Retinal pigment epithelial cell (primary cell): Measurements from ENCODE around the gene RTN4IP1.

ENCODE experiments used
- DNase-seq: peaks from one replicate; pipeline ENCODE4 v3.0.0-alpha.2; 2010; ENCODE audit warnings: low read depth
- H3K4me3 ChIP-seq: 2 replicates; pipeline ENCODE4 v1.5.1; 2011; ENCODE audit warnings: mild to moderate bottlenecking, low read length, control low read depth, moderate library complexity
- CTCF ChIP-seq: conservative IDR thresholded peaks from 2 replicates; pipeline ENCODE4 v1.5.1; 2011; ENCODE audit warnings: low read depth, low read length, control low read depth, inconsistent platforms

The RTN4IP1 gene

GRCh38 chr6:106533054-106533453, 96.2 kb downstream of the RTN4IP1 start:
- no peak for DNase-seq
- H3K4me3 ChIP-seq: no peak overlapping the region
- TF ChIP-seq CTCF: no peak

GRCh38 chr6:106530502-106530901, 98.8 kb downstream of the RTN4IP1 start:
- DNase-seq: no peak
- TF ChIP-seq CTCF: no peak
- no peak overlapping the region for H3K4me3 ChIP-seq

GRCh38 chr6:106530026-106530425, 99.3 kb downstream of the RTN4IP1 start:
- TF ChIP-seq CTCF: no peak
- no peak for DNase-seq
- no peak overlapping the region for H3K4me3 ChIP-seq

- no peak for TF ChIP-seq CTCF
- no peak for DNase-seq
- H3K4me3 ChIP-seq: no peak overlapping the region
Observed at GRCh38 chr6:106529438-106529837, 99.9 kb downstream of the RTN4IP1 start.

- DNase-seq: no peak
- no peak for TF ChIP-seq CTCF
- H3K4me3 ChIP-seq: no peak overlapping the region
Observed at GRCh38 chr6:106528521-106528920, 100.8 kb downstream of the RTN4IP1 start.

- TF ChIP-seq CTCF: no peak
- no peak overlapping the region for H3K4me3 ChIP-seq
- DNase-seq: no peak
Observed at GRCh38 chr6:106527979-106528378, 101.3 kb downstream of the RTN4IP1 start.

GRCh38 chr6:106527117-106527516, 102.2 kb downstream of the RTN4IP1 start:
- no peak for DNase-seq
- TF ChIP-seq CTCF: no peak
- no peak overlapping the region for H3K4me3 ChIP-seq
